ENCODE results near the gene SLC25A45. TPM values are rescaled to one million over a fixed set of nuclear protein-coding genes. Genes with fewer than 3 reads are reported as not detected.

SLC25A45 gene
- total and polyA plus RNA-seq, 8 donors = 8.4 to 17.0 (median 11.8) TPM

- H3K36me3 ChIP-seq = peaks cover 0 to 44% of the 10 kb centered on the region in 2 donors
- intact Hi-C loops (cut with DNase I) = no loop called here
- TF ChIP-seq CTCF (IDR thresholded peaks at IDR 0.05) = no peak
- H3K27ac ChIP-seq = peak overlapping the region; percentile 13 to 63
- peak overlapping the region in 1 of 2 donors; percentile 86 for H3K4me3 ChIP-seq
- no peaks in the 10 kb centered on the region for H3K9me3 ChIP-seq
- DNase-seq (no peak), ATAC-seq (no peak)
- no peaks in the 10 kb centered on the region for H3K27me3 ChIP-seq
- peaks cover 41 to 70% of the 10 kb centered on the region in 2 donors for H3K4me1 ChIP-seq
These were observed 7.0 kb upstream of the SLC25A45 start for GRCh38 chr11:65389294-65389980.

GRCh38 chr11:65388731-65389130 is 6.3 kb upstream of the SLC25A45 start:
- no peak for DNase-seq
- no peak for TF ChIP-seq CTCF (IDR thresholded peaks at IDR 0.05)

GRCh38 chr11:65386307-65387140 is 4.1 kb upstream of the SLC25A45 start, which contains the start of gene FRMD8:
TSS of gene FRMD8 (plus strand) at chr11:65386637. CDS start at chr11:65387037, 400 bp downstream.
- H3K4me1 ChIP-seq = peaks cover 62 to 94% of the 10 kb centered on the region in 2 donors
- H3K9me3 ChIP-seq = no peaks in the 10 kb centered on the region
- H3K27ac ChIP-seq = peak within 1 kb of the TSS; percentile 98
- H3K27me3 ChIP-seq = no peaks in the 10 kb centered on the region
- DNase-seq (peak; percentile 85 to 97 (median 93)), ATAC-seq (peak; percentile 77)
- intact Hi-C loops (cut with DNase I) = no loop called here
- H3K36me3 ChIP-seq = peaks cover 0 to 15% of the 10 kb centered on the region in 2 donors
- no peak for TF ChIP-seq CTCF (IDR thresholded peaks at IDR 0.05)
- H3K4me3 ChIP-seq = peak within 1 kb of the TSS; percentile 86 to 94

More at GRCh38 chr11:65388731-65389130, 6.3 kb upstream of the SLC25A45 start:
- intact Hi-C loops (cut with DNase I) = no loop called here
- peak overlapping the region in 1 of 2 donors; percentile 86 for H3K4me3 ChIP-seq
- peak overlapping the region in 1 of 2 donors; percentile 63 for H3K27ac ChIP-seq
- no peak for ATAC-seq
- peaks cover 0 to 37% of the 10 kb centered on the region in 2 donors for H3K36me3 ChIP-seq
- H3K9me3 ChIP-seq = no peaks in the 10 kb centered on the region
- peaks cover 42 to 77% of the 10 kb centered on the region in 2 donors for H3K4me1 ChIP-seq
- H3K27me3 ChIP-seq = no peaks in the 10 kb centered on the region

GRCh38 chr11:65384301-65384889 is 1.9 kb upstream of the SLC25A45 start:
- Histone ChIP-seq H3K27me3 (no peaks in the 10 kb centered on the region), H3K27ac (peak overlapping the region; percentile 98), H3K4me1 (peaks cover 48 to 90% of the 10 kb centered on the region in 2 donors), H3K9me3 (no peaks in the 10 kb centered on the region), H3K36me3 (peaks cover 0 to 5% of the 10 kb centered on the region in 2 donors), H3K4me3 (no peak overlapping the region)
- TF ChIP-seq CTCF (IDR thresholded peaks at IDR 0.05) = no peak
- ATAC-seq = no peak
- intact Hi-C loops (cut with DNase I) = no loop called here
- no peak for DNase-seq

Data from left lung (tissue), 10 donors.